ENCODE results near the gene SH2D1B. TPM values are rescaled to one million over a fixed set of nuclear protein-coding genes. Genes with fewer than 3 reads are reported as not detected.

Gene SH2D1B
- polyA plus RNA-seq, 6 donors from 2014 or later: 0.21 to 1.2 (median 0.42) TPM

- H3K27me3 Mint-ChIP-seq: peaks cover 0 to 5% (median 2%) of the 10 kb centered on the region in 3 donors
- no peaks in the 10 kb centered on the region for H3K4me1 Mint-ChIP-seq
- H3K36me3 Mint-ChIP-seq: no peaks in the 10 kb centered on the region
- DNase-seq (no peak), ATAC-seq (ENCODE audit: low read depth in 2 of 2) (no peak)
- no peak overlapping the region for H3K27ac Mint-ChIP-seq
- H3K9me3 Mint-ChIP-seq: peaks cover 0 to 2% (median 0%) of the 10 kb centered on the region in 7 donors
- H3K4me3 Mint-ChIP-seq: no peak overlapping the region
Measured at GRCh38 chr1:162383516-162383915, 28.4 kb downstream of the SH2D1B start.

DNA sequence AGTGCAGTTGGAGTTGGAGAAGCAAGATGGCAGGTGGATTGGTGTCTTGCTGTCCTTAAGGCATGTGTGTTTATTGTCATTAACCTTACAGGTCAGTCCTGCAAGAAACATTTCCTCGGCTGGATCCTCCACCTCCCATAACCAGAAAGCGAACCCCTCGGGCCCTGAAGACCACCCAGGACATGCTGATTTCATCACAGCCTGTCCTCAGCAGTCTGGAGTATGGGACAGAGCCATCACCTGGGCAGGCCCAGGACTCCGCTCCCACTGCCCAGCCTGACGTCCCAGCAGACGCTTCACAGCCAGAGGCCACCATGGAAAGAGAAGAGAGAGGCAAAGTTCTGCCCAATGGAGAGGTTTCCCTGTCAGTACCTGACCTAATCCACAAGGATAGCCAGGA lies 28.8 kb downstream of the SH2D1B start:
- ATAC-seq (ENCODE audit: low read depth in 2 of 2) (no peak), DNase-seq (no peak)
- H3K9me3 Mint-ChIP-seq: peaks cover 0 to 2% (median 0%) of the 10 kb centered on the region in 7 donors
- H3K27me3 Mint-ChIP-seq: peaks cover 0 to 5% (median 0%) of the 10 kb centered on the region in 3 donors
- no peak overlapping the region for H3K4me3 Mint-ChIP-seq
- H3K4me1 Mint-ChIP-seq: no peaks in the 10 kb centered on the region
- no peaks in the 10 kb centered on the region for H3K36me3 Mint-ChIP-seq
- no peak overlapping the region for H3K27ac Mint-ChIP-seq

DNA sequence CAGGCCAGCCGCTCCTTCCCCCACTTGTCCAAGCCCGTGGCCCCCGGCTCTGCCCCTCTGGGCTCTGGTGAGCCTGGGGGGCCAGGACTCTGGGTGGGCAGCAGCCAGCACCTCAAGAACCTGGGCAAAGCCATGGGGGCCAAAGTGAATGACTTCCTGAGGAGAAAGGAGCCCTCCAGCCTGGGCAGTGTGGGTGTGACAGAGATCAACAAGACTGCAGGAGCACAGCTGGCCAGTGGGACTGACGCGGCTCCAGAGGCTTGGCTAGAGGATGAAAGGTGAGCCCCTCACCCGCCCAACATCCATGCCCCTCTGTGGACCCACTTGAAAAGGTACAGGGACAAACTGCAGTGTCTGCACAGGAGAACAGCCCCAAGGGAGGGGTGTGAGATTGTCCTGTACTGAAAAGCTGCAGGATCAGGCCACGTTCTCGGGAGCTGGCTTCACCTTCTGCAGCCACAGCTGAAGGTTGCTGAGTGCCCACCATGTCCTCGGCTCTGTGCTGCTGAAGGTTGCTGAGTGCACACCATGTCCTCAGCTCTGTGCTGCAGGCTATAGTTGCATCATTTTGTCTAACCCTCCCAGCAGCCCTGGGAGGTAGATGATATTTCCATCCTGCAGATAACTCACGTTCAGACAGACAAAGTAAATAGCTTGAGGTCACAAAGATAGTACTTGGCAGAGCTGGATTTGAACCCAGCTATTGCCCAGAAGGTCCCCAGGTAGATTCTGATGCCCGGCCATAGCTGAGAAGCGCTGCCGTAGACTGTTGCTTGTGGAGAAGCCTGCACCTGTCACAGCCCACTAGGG lies 29.8 kb downstream of the SH2D1B start:
- no peak for DNase-seq
- no peak overlapping the region for H3K4me3 Mint-ChIP-seq
- no peaks in the 10 kb centered on the region for H3K4me1 Mint-ChIP-seq
- H3K9me3 Mint-ChIP-seq: peaks cover 0 to 2% (median 0%) of the 10 kb centered on the region in 7 donors
- H3K27me3 Mint-ChIP-seq: peaks cover 0 to 5% (median 0%) of the 10 kb centered on the region in 3 donors
- H3K27ac Mint-ChIP-seq: no peak overlapping the region
- ATAC-seq (ENCODE audit: low read depth in 2 of 2): no peak
- H3K36me3 Mint-ChIP-seq: no peaks in the 10 kb centered on the region

DNA sequence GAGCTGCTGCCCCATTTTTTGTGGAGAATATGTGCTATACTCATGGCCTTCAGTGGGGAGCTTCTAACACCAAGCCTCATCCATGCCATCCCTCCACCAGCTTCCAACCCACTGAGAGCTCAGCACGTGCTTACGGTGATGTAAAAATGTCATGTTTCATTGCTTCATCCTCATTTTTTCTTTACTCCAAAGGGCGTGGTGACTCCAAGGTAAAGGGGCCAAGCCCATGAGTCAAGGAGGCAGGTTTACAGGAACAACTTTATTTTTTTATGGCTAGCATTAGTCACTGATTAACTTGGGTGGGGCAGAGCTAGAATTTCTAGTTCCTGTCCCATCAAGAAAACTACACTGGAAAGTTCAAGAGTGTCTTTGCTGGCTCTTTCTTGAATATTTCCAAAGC lies 30.6 kb downstream of the SH2D1B start, which contains the start of gene C1orf226:
Gene C1orf226 (plus strand): TSS at position 346 of the 400 bp plus-strand sequence. CDS start 174 bp downstream, outside the sequence.
- no peak within 1 kb of the TSS for H3K4me3 Mint-ChIP-seq
- DNase-seq (no peak), ATAC-seq (ENCODE audit: low read depth in 2 of 2) (no peak)
- H3K27ac Mint-ChIP-seq: no peak within 1 kb of the TSS
- no peaks in the 10 kb centered on the region for H3K36me3 Mint-ChIP-seq
- peaks cover 0 to 2% (median 0%) of the 10 kb centered on the region in 7 donors for H3K9me3 Mint-ChIP-seq
- no peaks in the 10 kb centered on the region for H3K4me1 Mint-ChIP-seq
- peaks cover 0 to 2% (median 0%) of the 10 kb centered on the region in 3 donors for H3K27me3 Mint-ChIP-seq

DNA sequence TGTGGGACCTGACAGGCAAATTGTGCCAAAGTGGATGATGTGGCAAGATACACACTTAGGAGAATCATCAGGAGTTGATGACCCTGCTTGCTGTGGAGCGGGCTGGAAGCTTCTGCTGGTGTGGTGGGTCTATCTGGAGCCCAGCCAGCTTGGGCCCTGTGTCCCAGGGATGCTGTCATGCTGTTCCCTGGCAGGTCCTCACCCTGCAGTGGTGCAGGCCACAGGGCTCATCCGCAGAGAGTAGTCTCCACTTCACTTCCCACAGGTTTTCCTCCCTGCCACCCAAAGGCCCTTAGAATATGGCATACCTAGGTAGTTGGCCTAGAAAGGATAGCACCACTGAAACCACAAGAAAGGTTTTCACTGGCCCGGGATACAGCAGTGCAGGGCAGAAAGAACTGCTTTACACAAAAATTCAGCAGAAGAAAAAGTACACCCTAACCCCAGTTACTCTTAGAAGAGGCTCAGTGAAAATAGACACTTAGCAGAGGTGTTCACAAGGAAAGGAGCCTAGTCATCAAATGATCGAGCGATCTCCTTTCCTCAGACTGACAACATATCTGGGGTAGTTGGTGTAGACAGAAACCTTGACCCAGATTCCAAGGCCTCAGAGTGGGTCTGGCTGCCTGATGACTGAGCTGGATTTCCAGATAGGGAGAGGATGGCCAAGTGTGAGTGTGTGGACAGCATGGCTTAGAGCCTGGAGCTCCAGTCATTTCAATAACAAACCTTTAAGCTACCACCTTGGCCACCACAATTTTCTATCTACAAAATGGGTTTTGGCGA lies 31.7 kb downstream of the SH2D1B start:
- DNase-seq (no peak), ATAC-seq (ENCODE audit: low read depth in 2 of 2) (no peak)
- no peaks in the 10 kb centered on the region for H3K36me3 Mint-ChIP-seq
- H3K9me3 Mint-ChIP-seq: peaks cover 0 to 2% (median 0%) of the 10 kb centered on the region in 7 donors
- H3K4me3 Mint-ChIP-seq: peak overlapping the region in 1 of 8 donors; percentile 30
- no peaks in the 10 kb centered on the region for H3K27me3 Mint-ChIP-seq
- no peaks in the 10 kb centered on the region for H3K4me1 Mint-ChIP-seq
- no peak overlapping the region for H3K27ac Mint-ChIP-seq

GRCh38 chr1:162376691-162377090 lies 35.2 kb downstream of the SH2D1B start, which contains the start of gene SPATA46:
SPATA46 (minus strand) TSS chr1:162376854; CDS start chr1:162376790, 64 bp downstream.
- no peaks in the 10 kb centered on the region for H3K27me3 Mint-ChIP-seq
- no peak for ATAC-seq (ENCODE audit: low read depth in 2 of 2)

DNA sequence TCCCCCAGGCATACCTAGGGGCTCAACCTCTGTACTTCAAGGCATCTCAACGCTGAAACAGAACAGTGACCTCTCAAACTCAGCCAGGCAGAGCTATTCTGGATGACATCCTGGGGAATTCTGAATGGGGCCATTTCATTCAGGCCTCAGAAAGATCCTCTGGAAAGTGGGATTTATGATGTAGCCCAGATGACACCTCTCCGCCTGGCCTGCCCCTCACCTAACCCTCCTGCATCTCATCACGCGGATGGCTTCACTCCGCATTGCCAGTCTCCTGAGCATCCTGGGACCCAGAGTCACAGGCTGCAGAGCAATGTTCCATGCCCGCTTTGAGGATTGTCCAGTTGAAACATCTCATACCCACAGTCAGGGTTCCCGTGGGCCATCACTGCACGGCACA lies 36.5 kb downstream of the SH2D1B start:
- Mint-ChIP-seq H3K27me3 (no peaks in the 10 kb centered on the region), H3K27ac (no peak overlapping the region), H3K36me3 (no peaks in the 10 kb centered on the region), H3K4me3 (no peak overlapping the region), H3K4me1 (no peaks in the 10 kb centered on the region), H3K9me3 (no peaks in the 10 kb centered on the region)
- ATAC-seq (ENCODE audit: low read depth in 2 of 2) (no peak), DNase-seq (no peak)

More at GRCh38 chr1:162376691-162377090, 35.2 kb downstream of the SH2D1B start, which contains the start of gene SPATA46:
- no peak within 1 kb of the TSS for H3K4me3 Mint-ChIP-seq
- no peaks in the 10 kb centered on the region for H3K36me3 Mint-ChIP-seq
- peaks cover 0 to 2% (median 0%) of the 10 kb centered on the region in 7 donors for H3K9me3 Mint-ChIP-seq
- no peak for DNase-seq
- H3K27ac Mint-ChIP-seq: no peak within 1 kb of the TSS
- no peaks in the 10 kb centered on the region for H3K4me1 Mint-ChIP-seq

- DNase-seq (no peak), ATAC-seq (ENCODE audit: low read depth in 2 of 2) (no peak)
- H3K4me1 Mint-ChIP-seq: no peaks in the 10 kb centered on the region
- H3K36me3 Mint-ChIP-seq: no peaks in the 10 kb centered on the region
- H3K27ac Mint-ChIP-seq: no peak overlapping the region
- H3K4me3 Mint-ChIP-seq: no peak overlapping the region
- H3K27me3 Mint-ChIP-seq: no peaks in the 10 kb centered on the region
- H3K9me3 Mint-ChIP-seq: no peaks in the 10 kb centered on the region
Measured at GRCh38 chr1:162374406-162374805, 37.5 kb downstream of the SH2D1B start.

DNA sequence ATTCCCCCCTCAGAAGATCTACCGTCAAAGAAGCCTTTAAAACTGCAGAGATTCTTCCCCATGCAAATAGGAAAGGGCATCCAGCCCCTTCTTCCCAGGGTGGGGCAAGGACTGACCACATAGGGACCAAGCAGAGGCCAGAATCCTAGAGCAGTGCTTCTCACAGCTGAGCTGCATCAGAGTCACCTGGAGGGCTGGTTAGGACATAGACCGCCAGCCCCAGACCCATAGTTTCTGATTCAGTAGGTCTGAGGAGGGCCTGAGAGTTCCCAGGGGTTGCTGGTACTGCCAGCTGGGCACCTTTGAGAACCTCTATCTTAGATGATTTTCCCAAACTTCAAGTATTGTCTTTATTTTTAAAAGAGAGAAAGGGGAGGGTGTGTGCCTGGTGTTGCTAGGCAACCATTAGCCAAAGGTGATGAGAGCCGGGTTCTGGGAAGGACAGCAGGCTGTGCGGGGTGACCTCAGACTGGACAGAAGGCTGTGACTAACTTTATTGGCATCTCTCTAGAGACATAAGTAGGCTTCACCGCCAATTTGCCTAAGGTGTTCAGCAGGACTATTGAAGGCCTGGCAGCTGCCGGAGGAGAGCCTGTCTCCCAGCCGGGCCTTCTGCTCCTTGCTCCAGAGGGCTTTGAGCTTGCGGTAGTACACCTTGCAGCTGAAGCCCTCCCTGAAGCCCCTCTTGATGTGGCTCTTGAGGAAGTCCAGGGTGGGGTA lies 38.2 kb downstream of the SH2D1B start:
- Mint-ChIP-seq H3K36me3 (no peaks in the 10 kb centered on the region), H3K9me3 (no peaks in the 10 kb centered on the region), H3K27me3 (no peaks in the 10 kb centered on the region), H3K4me1 (no peaks in the 10 kb centered on the region), H3K4me3 (peak overlapping the region in 1 of 8 donors; percentile 71), H3K27ac (peak overlapping the region in 1 of 6 donors; percentile 41)
- DNase-seq (no peak), ATAC-seq (ENCODE audit: low read depth in 2 of 2) (no peak)

DNA sequence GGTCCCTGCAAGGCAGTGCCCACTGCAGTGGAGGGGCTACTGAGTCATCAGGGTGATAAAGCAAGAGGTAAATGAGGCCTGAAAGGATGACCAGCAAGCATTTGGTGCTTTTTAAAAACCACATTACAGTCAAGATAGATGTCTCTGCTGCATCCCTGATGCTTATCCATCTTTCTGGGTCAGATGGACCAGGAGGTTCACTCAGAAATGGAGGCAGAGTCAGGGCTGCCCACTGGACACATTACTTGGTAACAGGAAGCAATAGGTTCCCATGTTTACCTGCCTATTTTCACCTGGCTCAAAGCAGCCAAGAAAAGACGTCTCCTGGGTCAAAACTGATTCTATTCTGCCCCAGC lies 38.9 kb downstream of the SH2D1B start:
- no peak for ATAC-seq (ENCODE audit: low read depth in 2 of 2)
- Mint-ChIP-seq H3K36me3 (no peaks in the 10 kb centered on the region), H3K4me3 (no peak overlapping the region), H3K27ac (no peak overlapping the region), H3K27me3 (no peaks in the 10 kb centered on the region), H3K9me3 (no peaks in the 10 kb centered on the region), H3K4me1 (no peaks in the 10 kb centered on the region)
- no peak for DNase-seq

- Mint-ChIP-seq H3K4me3 (no peak overlapping the region), H3K36me3 (no peaks in the 10 kb centered on the region), H3K27me3 (no peaks in the 10 kb centered on the region), H3K9me3 (no peaks in the 10 kb centered on the region), H3K27ac (peak overlapping the region in 2 of 6 donors; percentile 44 to 61), H3K4me1 (no peaks in the 10 kb centered on the region)
- no peak for ATAC-seq (ENCODE audit: low read depth in 2 of 2)
- no peak for DNase-seq
Measured at GRCh38 chr1:162372159-162373071, 39.5 kb downstream of the SH2D1B start.

- ATAC-seq (ENCODE audit: low read depth in 2 of 2): no peak
- no peaks in the 10 kb centered on the region for H3K4me1 Mint-ChIP-seq
Measured at GRCh38 chr1:162371611-162372010, 40.3 kb downstream of the SH2D1B start.

More at GRCh38 chr1:162371611-162372010, 40.3 kb downstream of the SH2D1B start:
- H3K4me3 Mint-ChIP-seq: no peak overlapping the region
- DNase-seq: no peak
- no peaks in the 10 kb centered on the region for H3K36me3 Mint-ChIP-seq
- peak overlapping the region in 1 of 6 donors; percentile 61 for H3K27ac Mint-ChIP-seq
- no peaks in the 10 kb centered on the region for H3K9me3 Mint-ChIP-seq
- H3K27me3 Mint-ChIP-seq: no peaks in the 10 kb centered on the region
